PFSK-1 (cell line): ENCODE results near the gene PRKCE.

ENCODE experiments used
- FOXP2 ChIP-seq: optimal IDR thresholded peaks from 2 replicates; pipeline ENCODE3; 2011; ENCODE audit warnings: borderline replicate concordance, control low read depth, inconsistent platforms; ENCODE audit not compliant: insufficient read depth; ENCODE audit errors: extremely low read length, extremely low read depth
- POLR2AphosphoS5 ChIP-seq: IDR thresholded peaks from 2 replicates; pipeline ENCODE4 v1.6.1; 2012; ENCODE audit warnings: low read depth, mild to moderate bottlenecking, control low read depth, low read length, moderate library complexity
- SIN3A ChIP-seq: IDR thresholded peaks from 2 replicates; pipeline ENCODE4 v1.6.1; 2012; ENCODE audit warnings: mild to moderate bottlenecking, low read length, moderate library complexity, borderline replicate concordance; ENCODE audit not compliant: insufficient read depth
- TAF1 ChIP-seq: IDR thresholded peaks from 2 replicates; pipeline ENCODE4 v1.6.1; 2012; ENCODE audit warnings: low read length, control low read depth, borderline replicate concordance; ENCODE audit not compliant: insufficient read depth
- TF ChIP-seq, protein P1 (sequence below), 2 experiments: IDR thresholded peaks; 2 replicates each; pipeline versions ENCODE4 v1.6.1 to v1.8.0; 2011 to 2012; ENCODE audit warnings: low read depth in 2 of 2, low read length in 2 of 2, control low read depth in 1 of 2, inconsistent platforms in 1 of 2, mild to moderate bottlenecking in 1 of 2, moderate library complexity in 1 of 2; ENCODE audit not compliant: insufficient read depth in 1 of 2

The PRKCE gene

DNA sequence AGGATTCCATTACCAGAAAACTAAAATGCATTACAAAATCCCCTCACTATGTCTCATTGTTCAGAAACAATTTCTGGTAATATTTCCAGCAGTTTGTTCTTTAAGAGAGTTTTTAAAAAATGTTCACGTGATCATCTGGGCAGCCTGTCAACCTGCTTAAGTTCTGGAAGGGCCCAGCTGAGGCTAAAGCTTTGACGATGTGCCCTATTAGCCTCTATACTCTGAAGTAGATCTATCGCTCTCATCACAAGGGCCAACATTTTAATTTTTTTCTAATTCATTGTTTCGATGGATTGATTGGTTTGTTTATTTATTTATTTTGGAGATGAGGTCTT is 205.8 kb downstream of the PRKCE start:
- TF ChIP-seq, protein P1, sequence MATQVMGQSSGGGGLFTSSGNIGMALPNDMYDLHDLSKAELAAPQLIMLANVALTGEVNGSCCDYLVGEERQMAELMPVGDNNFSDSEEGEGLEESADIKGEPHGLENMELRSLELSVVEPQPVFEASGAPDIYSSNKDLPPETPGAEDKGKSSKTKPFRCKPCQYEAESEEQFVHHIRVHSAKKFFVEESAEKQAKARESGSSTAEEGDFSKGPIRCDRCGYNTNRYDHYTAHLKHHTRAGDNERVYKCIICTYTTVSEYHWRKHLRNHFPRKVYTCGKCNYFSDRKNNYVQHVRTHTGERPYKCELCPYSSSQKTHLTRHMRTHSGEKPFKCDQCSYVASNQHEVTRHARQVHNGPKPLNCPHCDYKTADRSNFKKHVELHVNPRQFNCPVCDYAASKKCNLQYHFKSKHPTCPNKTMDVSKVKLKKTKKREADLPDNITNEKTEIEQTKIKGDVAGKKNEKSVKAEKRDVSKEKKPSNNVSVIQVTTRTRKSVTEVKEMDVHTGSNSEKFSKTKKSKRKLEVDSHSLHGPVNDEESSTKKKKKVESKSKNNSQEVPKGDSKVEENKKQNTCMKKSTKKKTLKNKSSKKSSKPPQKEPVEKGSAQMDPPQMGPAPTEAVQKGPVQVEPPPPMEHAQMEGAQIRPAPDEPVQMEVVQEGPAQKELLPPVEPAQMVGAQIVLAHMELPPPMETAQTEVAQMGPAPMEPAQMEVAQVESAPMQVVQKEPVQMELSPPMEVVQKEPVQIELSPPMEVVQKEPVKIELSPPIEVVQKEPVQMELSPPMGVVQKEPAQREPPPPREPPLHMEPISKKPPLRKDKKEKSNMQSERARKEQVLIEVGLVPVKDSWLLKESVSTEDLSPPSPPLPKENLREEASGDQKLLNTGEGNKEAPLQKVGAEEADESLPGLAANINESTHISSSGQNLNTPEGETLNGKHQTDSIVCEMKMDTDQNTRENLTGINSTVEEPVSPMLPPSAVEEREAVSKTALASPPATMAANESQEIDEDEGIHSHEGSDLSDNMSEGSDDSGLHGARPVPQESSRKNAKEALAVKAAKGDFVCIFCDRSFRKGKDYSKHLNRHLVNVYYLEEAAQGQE (IDR thresholded peaks at IDR 0.05; ENCODE audit: insufficient read depth in 1 of 2, low read depth in 2 of 2, low read length in 2 of 2), result no peak
- TF ChIP-seq SIN3A, result no peak
- TF ChIP-seq FOXP2, result no peak
- TF ChIP-seq TAF1, result no peak
- TF ChIP-seq POLR2AphosphoS5, result no peak

DNA sequence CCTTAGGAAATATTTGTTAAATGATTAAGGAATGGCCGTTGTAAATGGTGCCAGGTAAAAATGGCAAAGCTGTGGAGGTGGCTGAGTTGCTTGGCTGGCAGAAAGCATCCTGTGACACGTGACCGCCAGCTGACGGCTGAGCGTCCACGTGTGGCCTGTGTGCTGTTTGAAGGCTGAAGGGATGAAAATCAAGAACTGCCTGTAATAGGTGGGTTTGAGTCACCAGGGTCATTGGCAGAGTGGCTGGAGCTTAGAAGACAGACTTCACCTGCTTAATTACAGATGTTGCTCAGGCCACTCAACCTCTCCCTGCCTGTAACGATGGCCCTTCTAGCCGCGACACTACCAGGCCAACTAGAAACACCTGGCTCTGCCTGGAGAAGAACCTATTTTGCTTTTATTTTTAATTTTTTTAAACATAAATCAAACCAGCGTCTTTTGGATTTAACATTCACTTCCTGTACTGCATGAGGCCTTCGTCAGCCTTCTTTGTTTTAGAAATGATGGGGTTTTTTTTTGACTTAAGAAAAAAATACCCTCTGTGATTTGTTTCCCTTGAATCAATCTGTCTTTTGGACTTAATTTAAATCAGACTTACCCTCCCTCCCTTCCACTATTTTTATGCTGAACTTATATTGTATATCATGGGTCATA is 206.5 kb downstream of the PRKCE start:
- TF ChIP-seq POLR2AphosphoS5 (no peak), TAF1 (no peak), SIN3A (no peak), FOXP2 (no peak)
- TF ChIP-seq, protein P1 (IDR thresholded peaks at IDR 0.05; ENCODE audit: insufficient read depth in 1 of 2, low read depth in 2 of 2, low read length in 2 of 2), result no peak

DNA sequence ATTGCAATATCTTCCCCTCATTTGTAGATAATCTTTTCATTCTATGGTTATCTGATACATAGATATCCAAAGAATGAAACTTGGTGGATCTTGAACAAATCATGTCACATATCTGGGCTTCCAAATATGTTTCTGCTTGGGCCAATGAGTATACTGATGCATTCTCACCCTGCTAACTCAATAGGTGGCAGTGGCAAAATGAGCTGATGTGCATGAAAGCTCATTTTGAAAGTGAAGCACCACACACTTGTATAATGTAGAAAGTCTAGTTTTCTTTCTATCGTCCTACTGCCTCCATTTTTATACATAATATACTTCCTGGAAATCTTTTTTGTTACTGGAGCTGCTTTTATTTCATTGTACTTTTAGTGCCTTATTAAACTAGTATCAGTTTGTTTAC is 208.2 kb downstream of the PRKCE start:
- TF ChIP-seq TAF1 (no peak), POLR2AphosphoS5 (no peak), SIN3A (no peak)
- TF ChIP-seq, protein P1 (IDR thresholded peaks at IDR 0.05; ENCODE audit: insufficient read depth in 1 of 2, low read depth in 2 of 2, low read length in 2 of 2), result no peak

DNA sequence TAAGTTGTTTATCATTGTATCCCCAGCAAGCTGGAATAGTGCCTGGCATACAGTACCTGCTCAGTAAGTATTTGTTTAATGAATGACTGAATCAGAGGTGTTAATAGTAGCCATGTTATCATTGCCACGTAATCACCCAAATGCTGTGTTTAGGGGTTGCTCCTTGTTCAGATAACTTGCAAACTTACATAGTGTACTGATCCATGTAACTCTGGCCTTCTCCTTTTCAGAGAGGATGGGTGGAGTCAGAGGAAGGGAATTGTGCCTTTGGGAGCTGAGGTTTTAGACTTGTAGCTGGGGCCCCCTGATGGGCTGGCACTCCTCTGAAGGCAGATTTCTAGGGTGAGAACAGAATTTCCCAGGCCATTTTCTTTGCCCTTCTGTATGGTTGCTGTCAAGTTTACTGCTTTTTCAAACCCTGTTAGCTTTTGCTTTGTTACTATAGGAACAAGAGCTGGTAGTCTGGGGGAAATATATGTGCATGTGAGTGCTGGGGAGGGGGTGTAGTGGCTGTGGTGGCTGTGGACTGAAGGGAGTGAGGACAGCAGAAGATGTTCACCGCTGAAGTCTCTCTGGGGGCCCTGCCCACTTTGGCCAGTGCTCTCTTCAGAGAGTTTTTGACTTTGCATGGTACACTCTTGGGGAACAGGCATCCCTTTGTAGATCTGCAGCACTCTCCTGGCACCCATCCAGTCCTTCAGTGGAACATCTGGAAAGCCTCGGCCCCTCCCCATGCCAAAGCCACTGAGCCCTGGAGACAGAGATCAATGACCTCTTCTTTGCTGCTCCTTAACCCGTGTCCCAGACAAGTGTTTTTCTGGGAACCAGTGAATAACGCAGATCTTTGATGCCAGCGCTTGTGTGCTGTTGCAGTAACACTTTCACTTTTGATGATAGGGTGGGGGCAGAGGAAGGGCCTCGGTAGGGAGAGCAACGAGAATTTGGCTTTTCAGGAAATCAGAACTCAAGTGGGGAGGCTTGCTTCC is 209.0 kb downstream of the PRKCE start:
- TF ChIP-seq, protein P1 (IDR thresholded peaks at IDR 0.05; ENCODE audit: insufficient read depth in 1 of 2, low read depth in 2 of 2, low read length in 2 of 2), result no peak
- TF ChIP-seq POLR2AphosphoS5 (no peak), SIN3A (no peak), TAF1 (no peak), FOXP2 (no peak)
